NB4 (cell line): ENCODE results near the gene C1QC.

Experiments used
- DNase-seq: peaks from one replicate; pipeline ENCODE4 v3.0.0; 2010; ENCODE audit warnings: low read depth
- H3K4me3 ChIP-seq: one replicate; pipeline ENCODE4 v1.5.1; 2011; ENCODE audit warnings: mild to moderate bottlenecking, low read depth, low read length, moderate library complexity
- MYC ChIP-seq: IDR thresholded peaks from 2 replicates; pipeline ENCODE4 v1.6.1; 2011; ENCODE audit warnings: low read depth, low read length
- POLR2A ChIP-seq: IDR thresholded peaks from 2 replicates; pipeline ENCODE4 v1.6.1; 2011; ENCODE audit warnings: mild to moderate bottlenecking; ENCODE audit not compliant: insufficient read length; ENCODE audit errors: extremely low read depth
- TF ChIP-seq, protein P1 (sequence below): IDR thresholded peaks from 2 replicates; pipeline ENCODE4 v1.6.1; 2011; ENCODE audit warnings: low read depth, low read length
- TF ChIP-seq, protein P2 (sequence below): IDR thresholded peaks from one replicate; pipeline ENCODE4 v1.5.1; 2012; ENCODE audit warnings: low read depth, low read length

The C1QC gene

DNA sequence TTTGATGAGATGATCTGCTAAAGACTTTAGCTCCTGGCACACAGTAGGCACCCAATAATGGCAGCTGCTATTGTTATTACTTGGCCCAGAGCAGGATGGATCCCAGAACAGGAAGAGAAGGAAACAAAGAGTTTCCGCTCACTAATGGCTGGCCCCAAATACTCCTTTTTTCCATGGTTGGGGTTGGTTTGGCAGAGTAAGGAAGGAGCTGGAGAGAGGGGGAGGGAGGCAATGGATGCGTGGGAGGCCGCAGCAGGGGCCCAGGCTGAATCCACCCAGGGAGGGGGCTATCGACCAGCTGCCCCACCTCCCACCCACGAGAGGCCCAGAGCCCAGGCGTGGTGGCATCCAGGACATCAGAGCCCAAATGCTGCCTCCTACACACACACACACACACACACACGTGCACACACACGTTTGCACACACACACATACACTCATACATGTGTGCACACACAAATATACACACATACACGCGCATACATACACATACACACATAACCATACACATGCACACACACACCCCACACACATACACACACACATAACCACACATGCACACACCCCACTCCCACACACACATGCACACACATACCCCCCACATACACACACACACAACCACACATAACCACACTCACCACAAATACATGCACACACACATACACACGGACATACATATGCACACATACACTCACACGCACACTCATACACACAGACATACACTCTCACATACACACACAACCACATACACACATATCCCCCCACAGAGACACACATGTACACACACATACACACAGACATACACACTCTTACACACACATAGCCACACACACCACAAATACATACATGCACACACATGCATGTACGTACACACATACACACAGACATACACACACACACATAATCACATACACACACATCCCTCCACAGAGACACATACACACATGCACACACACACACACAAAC, 34.8 kb downstream of the C1QC start:
- DNase-seq = no peak
- no peak overlapping the region for H3K4me3 ChIP-seq
- TF ChIP-seq POLR2A (no peak), MYC (no peak)
- TF ChIP-seq, protein P1, sequence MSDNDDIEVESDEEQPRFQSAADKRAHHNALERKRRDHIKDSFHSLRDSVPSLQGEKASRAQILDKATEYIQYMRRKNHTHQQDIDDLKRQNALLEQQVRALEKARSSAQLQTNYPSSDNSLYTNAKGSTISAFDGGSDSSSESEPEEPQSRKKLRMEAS = no peak
- TF ChIP-seq, protein P2, sequence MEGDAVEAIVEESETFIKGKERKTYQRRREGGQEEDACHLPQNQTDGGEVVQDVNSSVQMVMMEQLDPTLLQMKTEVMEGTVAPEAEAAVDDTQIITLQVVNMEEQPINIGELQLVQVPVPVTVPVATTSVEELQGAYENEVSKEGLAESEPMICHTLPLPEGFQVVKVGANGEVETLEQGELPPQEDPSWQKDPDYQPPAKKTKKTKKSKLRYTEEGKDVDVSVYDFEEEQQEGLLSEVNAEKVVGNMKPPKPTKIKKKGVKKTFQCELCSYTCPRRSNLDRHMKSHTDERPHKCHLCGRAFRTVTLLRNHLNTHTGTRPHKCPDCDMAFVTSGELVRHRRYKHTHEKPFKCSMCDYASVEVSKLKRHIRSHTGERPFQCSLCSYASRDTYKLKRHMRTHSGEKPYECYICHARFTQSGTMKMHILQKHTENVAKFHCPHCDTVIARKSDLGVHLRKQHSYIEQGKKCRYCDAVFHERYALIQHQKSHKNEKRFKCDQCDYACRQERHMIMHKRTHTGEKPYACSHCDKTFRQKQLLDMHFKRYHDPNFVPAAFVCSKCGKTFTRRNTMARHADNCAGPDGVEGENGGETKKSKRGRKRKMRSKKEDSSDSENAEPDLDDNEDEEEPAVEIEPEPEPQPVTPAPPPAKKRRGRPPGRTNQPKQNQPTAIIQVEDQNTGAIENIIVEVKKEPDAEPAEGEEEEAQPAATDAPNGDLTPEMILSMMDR = no peak

- TF ChIP-seq POLR2A (no peak), MYC (no peak)
- TF ChIP-seq, protein P2 = no peak
- TF ChIP-seq, protein P1 = no peak
These were observed 37.3 kb downstream of the C1QC start for GRCh38 chr1:22680726-22681125.

DNA sequence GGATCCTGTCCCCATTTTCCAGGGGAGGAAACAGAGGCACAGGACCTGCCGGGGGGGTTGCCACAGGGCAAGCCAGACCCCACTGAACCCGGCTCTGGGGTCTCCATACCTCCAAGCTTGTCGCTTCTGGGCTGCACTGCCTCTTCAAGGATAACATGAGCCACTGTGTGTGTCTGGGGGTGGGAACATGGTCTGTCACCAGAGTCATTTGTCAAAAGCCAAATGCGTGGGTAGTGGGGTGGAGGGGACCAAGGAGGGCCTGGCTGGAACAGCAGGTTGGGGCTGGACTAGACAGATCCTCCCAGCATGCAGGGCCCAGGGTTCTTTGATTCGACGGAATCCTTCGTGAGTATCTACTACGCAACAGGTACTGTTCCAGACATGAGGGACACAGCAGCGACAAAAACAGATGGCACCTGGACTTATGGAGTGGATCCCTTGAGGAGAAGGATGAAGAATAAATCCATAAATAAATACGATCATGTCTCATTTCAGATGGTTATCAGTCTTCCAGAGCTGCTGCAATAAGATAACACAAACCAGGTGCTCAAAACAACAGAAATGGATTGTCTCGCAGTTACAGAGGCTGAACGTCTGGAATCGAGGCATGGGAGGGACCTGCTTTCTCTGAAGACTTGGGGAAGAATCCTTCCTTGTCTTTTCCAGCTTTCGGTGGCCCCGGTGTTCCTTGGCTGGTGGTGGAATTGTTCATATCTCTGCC, 38.3 kb downstream of the C1QC start:
- TF ChIP-seq POLR2A (no peak), MYC (no peak)
- TF ChIP-seq, protein P1 = no peak
- no peak overlapping the region for H3K4me3 ChIP-seq
- no peak for DNase-seq

More at GRCh38 chr1:22680726-22681125, 37.3 kb downstream of the C1QC start:
- H3K4me3 ChIP-seq = no peak overlapping the region
- DNase-seq = no peak

DNA sequence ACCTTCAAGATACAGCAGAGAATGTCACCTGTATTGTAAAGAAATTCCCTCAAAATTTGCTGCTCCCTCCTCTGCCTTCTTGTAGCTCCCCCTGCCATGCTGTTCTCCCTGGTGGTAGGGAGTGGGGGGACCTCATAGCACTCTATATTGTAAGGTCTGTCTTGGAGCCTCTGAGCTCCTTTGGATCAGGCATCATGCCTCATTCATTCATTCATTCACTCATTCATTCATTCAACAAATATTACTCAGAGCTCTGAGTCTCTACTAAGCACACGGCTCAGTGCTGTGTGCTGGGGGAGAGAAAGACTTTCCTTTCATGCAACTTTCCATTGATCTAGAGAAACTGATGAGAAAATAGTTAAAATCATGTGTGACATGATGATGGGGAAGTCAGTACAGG, 40.1 kb downstream of the C1QC start:
- no peak for TF ChIP-seq POLR2A
- TF ChIP-seq MYC = no peak
- TF ChIP-seq, protein P2 = no peak
- TF ChIP-seq, protein P1 = no peak
- no peak overlapping the region for H3K4me3 ChIP-seq
- no peak for DNase-seq

DNA sequence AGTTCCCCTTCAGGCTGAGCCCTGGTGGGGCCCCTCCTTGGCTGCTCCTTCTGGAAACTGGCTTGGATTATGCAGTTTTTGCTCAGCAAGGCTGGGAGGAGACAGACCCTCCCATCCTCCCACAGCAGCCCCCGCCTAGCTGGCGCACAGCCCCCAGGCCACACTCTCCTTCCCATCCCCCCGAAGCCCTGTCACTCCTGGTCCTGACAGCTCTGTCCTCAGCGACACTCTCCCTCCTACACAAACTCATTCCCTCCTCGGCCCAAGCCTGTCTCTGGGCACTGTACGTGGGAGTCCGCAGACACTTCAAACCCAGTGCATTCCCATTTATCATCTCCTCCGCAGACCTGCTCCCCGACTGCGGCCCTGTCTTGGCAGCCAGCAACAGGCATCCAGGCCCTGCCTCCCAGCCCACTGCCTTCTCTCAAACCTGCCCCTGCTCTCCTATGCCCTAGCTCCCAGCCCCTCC, 42.2 kb downstream of the C1QC start:
- H3K4me3 ChIP-seq = no peak overlapping the region

More for the DNA sequence above, 42.2 kb downstream of the C1QC start:
- TF ChIP-seq, protein P1 = no peak
- TF ChIP-seq, protein P2 = no peak
- TF ChIP-seq POLR2A (no peak), MYC (no peak)
- DNase-seq = no peak
